Caco-2 (cell line): ENCODE results near the gene PLA2G4B. TPM values are rescaled to one million over a fixed set of nuclear protein-coding genes. Genes with fewer than 3 reads are reported as not detected.

Source experiments
- BruUV-seq: library from RNA; stranded (reverse); fragments of 400-500 nt; replicated peaks from 2 replicates; lab custom pipeline; 2021; lab: Mats Ljungman, UMichigan
- CTCF ChIA-PET: fragments of 300-600 bp; sonication (Branson Sonifier 250); formaldehyde crosslinking; loops from one replicate; lab custom pipeline; 2022; ENCODE audit warnings: antibody characterized with exemption; lab: Charles Lee
- POLR2A ChIA-PET: fragments of 300-600 bp; sonication (Branson Sonifier 250); formaldehyde crosslinking; loops from one replicate; lab custom pipeline; 2022; ENCODE audit warnings: antibody characterized with exemption; lab: Charles Lee
- DNase-seq, 2 experiments: peaks; one replicate each; pipeline versions ENCODE4 v3.0.0 to v3.0.0-alpha.2; 2020 to 2022
- H3K27me3 ChIP-seq: replicated peaks from 2 replicates; pipeline ENCODE4 v1.6.0; 2011; ENCODE audit warnings: low read length; ENCODE audit not compliant: control insufficient read depth, insufficient read depth
- H3K36me3 ChIP-seq: 2 replicates; pipeline ENCODE4 v1.5.1; 2011; ENCODE audit warnings: low read length; ENCODE audit not compliant: control insufficient read depth, insufficient read depth
- H3K4me1 ChIP-seq: fragments of 250-450 bp; sonication (Bioruptor Pico); 2 replicates; pipeline ENCODE4 v1.5.1; 2020; ENCODE audit warnings: mild to moderate bottlenecking
- H3K4me3 ChIP-seq: 2 replicates; pipeline ENCODE4 v1.5.1; 2011; ENCODE audit warnings: low read depth, mild to moderate bottlenecking, control low read depth, low read length
- H3K9me3 ChIP-seq: fragments of 250-450 bp; sonication (Bioruptor Pico); 2 replicates; pipeline ENCODE4 v1.5.1; 2020; ENCODE audit warnings: mild to moderate bottlenecking, moderate library complexity
- H3K27ac Mint-ChIP-seq: one replicate; pipeline ENCODE4 v1.8.0; 2022; ENCODE audit warnings: mixed read lengths; ENCODE audit not compliant: unreplicated experiment
- H3K27me3 Mint-ChIP-seq: one replicate; pipeline ENCODE4 v1.8.0; 2022; ENCODE audit warnings: mixed read lengths; ENCODE audit not compliant: insufficient read depth, unreplicated experiment
- H3K36me3 Mint-ChIP-seq: one replicate; pipeline ENCODE4 v1.8.0; 2022; ENCODE audit warnings: mild to moderate bottlenecking, mixed read lengths; ENCODE audit not compliant: insufficient read depth, unreplicated experiment
- H3K4me1 Mint-ChIP-seq: one replicate; pipeline ENCODE4 v1.8.0; 2022; ENCODE audit warnings: low read depth, mixed read lengths; ENCODE audit not compliant: unreplicated experiment
- H3K4me3 Mint-ChIP-seq: one replicate; pipeline ENCODE4 v1.8.0; 2022; ENCODE audit warnings: mild to moderate bottlenecking, moderate library complexity, mixed read lengths; ENCODE audit not compliant: unreplicated experiment
- H3K9me3 Mint-ChIP-seq: one replicate; pipeline ENCODE4 v1.8.0; 2022; ENCODE audit warnings: mixed read lengths; ENCODE audit not compliant: unreplicated experiment
- CTCF ChIP-seq, 2 experiments: fragments of 200-600 bp in 1 of 2; IDR thresholded peaks; 1 replicate in 1 of 2; 2 replicates in 1 of 2; pipeline versions ENCODE4 v1.5.1 to v1.8.0; 2011 to 2022; ENCODE audit warnings: antibody characterized with exemption in 1 of 2, control low read depth in 1 of 2, inconsistent platforms in 1 of 2, low read depth in 1 of 2, low read length in 1 of 2, mild to moderate bottlenecking in 1 of 2, moderate library complexity in 1 of 2; ENCODE audit not compliant: insufficient read depth in 1 of 2, severe bottlenecking in 1 of 2, unreplicated experiment in 1 of 2
- intact Hi-C: fragments of 100-400 bp; cut with micrococcal nuclease; formaldehyde crosslinking; loops from one replicate; pipeline ENCODE4 v1.10.0; 2022; ENCODE audit not compliant: unreplicated experiment
- total RNA-seq: library from RNA; stranded (reverse); gene quantifications from 2 replicates; pipeline ENCODE4 v1.2.3, GENCODE V29; 2022

The PLA2G4B gene
- total RNA-seq, 1 experiment from 2014 or later, result 6.0 TPM

DNA sequence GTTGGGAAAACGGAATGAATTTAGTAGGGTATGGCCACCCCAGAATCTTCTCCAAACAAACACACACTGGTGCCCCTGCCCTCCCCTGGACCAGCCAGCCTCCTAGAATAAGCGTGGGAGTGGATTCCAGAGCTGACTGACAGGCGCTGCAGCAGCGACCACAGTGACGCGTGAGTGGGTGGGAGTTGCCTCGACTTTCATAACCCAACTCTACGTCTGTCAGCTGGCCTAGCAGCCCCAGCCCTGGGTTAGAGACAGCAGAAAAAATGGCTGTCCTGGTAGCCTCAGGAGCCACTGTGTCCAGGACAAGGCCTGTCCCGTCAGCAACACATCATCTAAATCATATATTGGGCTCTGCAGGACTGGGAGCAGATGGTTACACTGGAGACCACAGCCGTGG lies 10.0 kb downstream of the PLA2G4B start:
- Histone ChIP-seq H3K4me1 (no peaks in the 10 kb centered on the region), H3K36me3 (no peaks in the 10 kb centered on the region; the same call in 1 of the 2 replicates), H3K9me3 (no peaks in the 10 kb centered on the region), H3K27me3 (no peaks in the 10 kb centered on the region), H3K4me3 (no peak overlapping the region)
- H3K27ac Mint-ChIP-seq, result no peak overlapping the region
- H3K36me3 Mint-ChIP-seq, result peaks cover 6% of the 10 kb centered on the region
- ChIA-PET CTCF (interaction anchor here (0.6 kb wide), 1 partner anchor 361 kb away, joined by 3 read pairs; no protein-coding TSS in a partner anchor), POLR2A (no interaction called here)
- intact Hi-C loops, result no loop called here
- H3K4me1 Mint-ChIP-seq, result no peaks in the 10 kb centered on the region
- DNase-seq, result no peak
- no peaks in the 10 kb centered on the region for H3K27me3 Mint-ChIP-seq
- H3K9me3 Mint-ChIP-seq, result no peaks in the 10 kb centered on the region
- H3K4me3 Mint-ChIP-seq, result no peak overlapping the region
- TF ChIP-seq CTCF (IDR thresholded peaks at IDR 0.05; ENCODE audit: insufficient read depth in 1 of 2, low read depth in 1 of 2, low read length in 1 of 2, severe bottlenecking in 1 of 2, unreplicated experiment in 1 of 2), result no peak
- BruUV-seq, result no TSS peak

DNA sequence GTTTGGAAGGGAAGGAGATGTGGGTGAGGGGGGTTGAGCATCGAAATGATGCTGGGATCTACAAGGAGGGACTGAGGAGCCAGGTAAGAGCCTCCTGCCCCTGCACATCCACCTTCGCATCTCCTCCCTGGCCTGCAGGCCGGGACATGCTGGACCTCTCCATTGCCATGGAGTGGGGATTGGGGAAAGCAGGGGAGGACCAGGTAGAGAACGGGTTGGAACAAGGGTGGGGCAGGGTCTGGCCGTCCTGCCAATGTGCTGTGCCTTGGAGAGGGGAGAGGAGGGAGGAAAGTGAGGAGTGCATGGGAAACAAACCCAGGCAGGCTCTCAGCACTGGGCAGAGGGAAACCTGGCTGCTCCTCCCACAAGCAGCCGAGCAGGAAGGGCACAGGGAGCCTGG lies 10.6 kb downstream of the PLA2G4B start:
- no peak overlapping the region for H3K27ac Mint-ChIP-seq
- POLR2A ChIA-PET, result no interaction called here
- peaks cover 12% of the 10 kb centered on the region for H3K36me3 Mint-ChIP-seq

GRCh38 chr15:41849861-41850260 lies 11.2 kb downstream of the PLA2G4B start:
- BruUV-seq, result no TSS peak
- no peak for TF ChIP-seq CTCF (IDR thresholded peaks at IDR 0.05; ENCODE audit: insufficient read depth in 1 of 2, low read depth in 1 of 2, low read length in 1 of 2, severe bottlenecking in 1 of 2, unreplicated experiment in 1 of 2)
- Histone ChIP-seq H3K36me3 (no peaks in the 10 kb centered on the region), H3K4me1 (no peaks in the 10 kb centered on the region), H3K9me3 (no peaks in the 10 kb centered on the region), H3K27me3 (no peaks in the 10 kb centered on the region), H3K4me3 (no peak overlapping the region)
- ChIA-PET CTCF (no interaction called here), POLR2A (no interaction called here)
- intact Hi-C loops, result no loop called here
- Mint-ChIP-seq H3K36me3 (peaks cover 12% of the 10 kb centered on the region), H3K9me3 (no peaks in the 10 kb centered on the region), H3K4me1 (no peaks in the 10 kb centered on the region), H3K27ac (no peak overlapping the region), H3K27me3 (no peaks in the 10 kb centered on the region), H3K4me3 (no peak overlapping the region)
- DNase-seq, result no peak

More for the DNA sequence above, 10.6 kb downstream of the PLA2G4B start:
- no peaks in the 10 kb centered on the region for H3K9me3 Mint-ChIP-seq
- no peaks in the 10 kb centered on the region for H3K4me1 Mint-ChIP-seq
- Histone ChIP-seq H3K27me3 (no peaks in the 10 kb centered on the region), H3K4me3 (no peak overlapping the region), H3K9me3 (no peaks in the 10 kb centered on the region), H3K36me3 (no peaks in the 10 kb centered on the region), H3K4me1 (no peaks in the 10 kb centered on the region)
- CTCF ChIA-PET, result no interaction called here
- TF ChIP-seq CTCF (IDR thresholded peaks at IDR 0.05; ENCODE audit: insufficient read depth in 1 of 2, low read depth in 1 of 2, low read length in 1 of 2, severe bottlenecking in 1 of 2, unreplicated experiment in 1 of 2), result no peak
- no peak overlapping the region for H3K4me3 Mint-ChIP-seq
- no peaks in the 10 kb centered on the region for H3K27me3 Mint-ChIP-seq
- DNase-seq, result no peak
- intact Hi-C loops, result no loop called here
- no TSS peak for BruUV-seq
